GM19025 (cell line): ENCODE measurements around the gene FSTL5.

Experiments
- ATAC-seq: cut with Tn5 transposase; IDR thresholded peaks from one replicate; pipeline ENCODE4 v1.9.1; 2021; ENCODE audit warnings: mild to moderate bottlenecking, low read depth, moderate library complexity; ENCODE audit not compliant: unreplicated experiment

The FSTL5 gene

GRCh38 chr4:161949946-161950725 lies 213.7 kb downstream of the FSTL5 start:
- no peak for ATAC-seq

GRCh38 chr4:161948026-161948770 lies 215.6 kb downstream of the FSTL5 start:
- no peak for ATAC-seq

- ATAC-seq = no peak
Measured at GRCh38 chr4:161937596-161937995, 226.2 kb downstream of the FSTL5 start.

GRCh38 chr4:161936625-161937550 lies 226.9 kb downstream of the FSTL5 start:
- no peak for ATAC-seq

GRCh38 chr4:161931089-161931488 lies 232.7 kb downstream of the FSTL5 start:
- ATAC-seq = no peak

GRCh38 chr4:161929956-161930355 lies 233.8 kb downstream of the FSTL5 start:
- no peak for ATAC-seq

- no peak for ATAC-seq
Measured at GRCh38 chr4:161926033-161926828, 237.6 kb downstream of the FSTL5 start.

- no peak for ATAC-seq
Measured at GRCh38 chr4:161920304-161921052, 243.3 kb downstream of the FSTL5 start.

GRCh38 chr4:161919442-161920220 lies 244.2 kb downstream of the FSTL5 start:
- ATAC-seq = no peak

GRCh38 chr4:161916035-161916434 lies 247.8 kb downstream of the FSTL5 start:
- ATAC-seq = no peak

GRCh38 chr4:161907590-161907955 lies 256.2 kb downstream of the FSTL5 start:
- no peak for ATAC-seq

- ATAC-seq = no peak
Measured at GRCh38 chr4:161906836-161907589, 256.8 kb downstream of the FSTL5 start.

GRCh38 chr4:161900110-161900509 lies 263.7 kb downstream of the FSTL5 start:
- ATAC-seq = no peak

- no peak for ATAC-seq
Measured at GRCh38 chr4:161894493-161895167, 269.2 kb downstream of the FSTL5 start.

- ATAC-seq = no peak
Measured at GRCh38 chr4:161894014-161894413, 269.8 kb downstream of the FSTL5 start.

GRCh38 chr4:161893566-161893965 lies 270.2 kb downstream of the FSTL5 start:
- no peak for ATAC-seq

GRCh38 chr4:161892951-161893350 lies 270.8 kb downstream of the FSTL5 start:
- ATAC-seq = no peak
